Stimulated activated CD4-positive, alpha-beta T cell treated with anti-CD3 and anti-CD28 coated beads, Interleukin-4, amount 100 ng/mL, for 48 hours (primary cell): Measurements from ENCODE around the gene SURF2.

Experiments used
- DNase-seq, 2 donors: peaks; one replicate each; pipeline ENCODE4 v3.0.0-alpha.2; 2020; ENCODE audit warnings: low read depth in 2 of 2

The SURF2 gene

GRCh38 chr9:133397370-133397769 lies 41.0 kb downstream of the SURF2 start:
- DNase-seq: no peak

- no peak for DNase-seq
These were observed 41.5 kb downstream of the SURF2 start for GRCh38 chr9:133397895-133398294.

- no peak for DNase-seq
These were observed 43.9 kb downstream of the SURF2 start for GRCh38 chr9:133400292-133400691.

- DNase-seq: no peak
These were observed 45.2 kb downstream of the SURF2 start for GRCh38 chr9:133401588-133401987.

GRCh38 chr9:133402689-133403088 lies 46.3 kb downstream of the SURF2 start:
- DNase-seq: no peak

- DNase-seq: peak; percentile 40 to 46
These were observed 47.6 kb downstream of the SURF2 start for GRCh38 chr9:133403766-133404453.

- DNase-seq: no peak
These were observed 48.2 kb downstream of the SURF2 start for GRCh38 chr9:133404454-133405002.

GRCh38 chr9:133405508-133406438 lies 49.4 kb downstream of the SURF2 start:
- DNase-seq: no peak

- peak; percentile 76 to 85 for DNase-seq
These were observed 50.3 kb downstream of the SURF2 start for GRCh38 chr9:133406480-133407307.

- DNase-seq: no peak
These were observed 51.7 kb downstream of the SURF2 start for GRCh38 chr9:133408042-133408441.
